GM19099 (cell line): Measurements from ENCODE around the gene FKTN.

ENCODE experiments used
- POLR2A ChIP-seq: IDR thresholded peaks from 3 replicates; pipeline ENCODE4 v1.6.1; 2011; ENCODE audit warnings: low read depth; ENCODE audit not compliant: insufficient read length; ENCODE audit errors: extremely low read depth

Gene FKTN

DNA sequence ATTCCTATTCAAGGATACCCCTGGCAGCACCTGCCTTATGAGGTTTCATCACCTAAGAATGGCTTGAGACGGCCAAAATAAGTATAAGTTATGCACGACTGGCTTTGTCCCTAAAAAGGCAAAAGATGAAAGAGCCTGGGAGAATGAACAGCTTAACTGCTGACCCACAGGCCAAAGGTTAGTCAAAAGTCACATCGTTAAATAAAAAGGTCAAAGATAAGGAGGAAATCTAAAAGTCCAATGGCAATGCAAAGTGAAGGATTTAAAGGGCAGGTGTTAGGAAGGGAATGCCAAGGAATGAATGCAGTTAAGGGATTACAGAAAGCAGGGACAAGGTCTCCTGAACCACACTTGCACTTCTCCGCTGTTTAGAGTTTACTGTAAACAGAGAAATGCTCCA lies 109.9 kb downstream of the FKTN start:
- TF ChIP-seq POLR2A: no peak

GRCh38 chr9:105670315-105670714 lies 112.4 kb downstream of the FKTN start:
- no peak for TF ChIP-seq POLR2A

- TF ChIP-seq POLR2A: no peak
Observed at GRCh38 chr9:105670775-105671174, 112.8 kb downstream of the FKTN start.

DNA sequence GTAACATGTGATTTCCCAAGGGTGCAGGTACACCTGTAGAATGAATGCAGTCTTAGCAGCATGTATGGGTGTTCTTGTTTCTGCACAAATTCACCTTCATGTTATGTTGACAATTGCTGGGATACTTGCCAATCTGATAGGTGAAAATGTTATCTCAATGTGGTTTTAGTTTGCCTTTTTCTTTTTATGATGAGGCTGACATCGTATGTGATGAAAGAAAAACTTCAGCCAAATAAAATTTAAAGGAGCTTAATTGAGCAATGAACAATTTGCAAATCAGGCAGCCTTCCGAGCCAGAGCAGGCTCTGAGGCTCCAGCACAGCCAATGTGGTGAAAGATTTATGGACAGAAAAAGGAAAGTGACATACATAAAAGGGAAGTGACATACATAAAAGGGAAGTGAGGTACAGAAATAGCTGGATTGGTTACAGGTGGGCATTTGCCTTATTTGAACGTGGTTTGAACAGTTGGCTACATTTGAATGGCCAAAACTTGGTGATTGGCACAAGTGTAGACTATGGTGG lies 114.8 kb downstream of the FKTN start:
- TF ChIP-seq POLR2A: no peak

- TF ChIP-seq POLR2A: no peak
Observed at GRCh38 chr9:105673850-105674387, 116.0 kb downstream of the FKTN start.

- TF ChIP-seq POLR2A: no peak
Observed at GRCh38 chr9:105676351-105676923, 118.5 kb downstream of the FKTN start.

- no peak for TF ChIP-seq POLR2A
Observed at GRCh38 chr9:105678163-105678562, 120.2 kb downstream of the FKTN start.

- no peak for TF ChIP-seq POLR2A
Observed at GRCh38 chr9:105678781-105679180, 120.8 kb downstream of the FKTN start.

DNA sequence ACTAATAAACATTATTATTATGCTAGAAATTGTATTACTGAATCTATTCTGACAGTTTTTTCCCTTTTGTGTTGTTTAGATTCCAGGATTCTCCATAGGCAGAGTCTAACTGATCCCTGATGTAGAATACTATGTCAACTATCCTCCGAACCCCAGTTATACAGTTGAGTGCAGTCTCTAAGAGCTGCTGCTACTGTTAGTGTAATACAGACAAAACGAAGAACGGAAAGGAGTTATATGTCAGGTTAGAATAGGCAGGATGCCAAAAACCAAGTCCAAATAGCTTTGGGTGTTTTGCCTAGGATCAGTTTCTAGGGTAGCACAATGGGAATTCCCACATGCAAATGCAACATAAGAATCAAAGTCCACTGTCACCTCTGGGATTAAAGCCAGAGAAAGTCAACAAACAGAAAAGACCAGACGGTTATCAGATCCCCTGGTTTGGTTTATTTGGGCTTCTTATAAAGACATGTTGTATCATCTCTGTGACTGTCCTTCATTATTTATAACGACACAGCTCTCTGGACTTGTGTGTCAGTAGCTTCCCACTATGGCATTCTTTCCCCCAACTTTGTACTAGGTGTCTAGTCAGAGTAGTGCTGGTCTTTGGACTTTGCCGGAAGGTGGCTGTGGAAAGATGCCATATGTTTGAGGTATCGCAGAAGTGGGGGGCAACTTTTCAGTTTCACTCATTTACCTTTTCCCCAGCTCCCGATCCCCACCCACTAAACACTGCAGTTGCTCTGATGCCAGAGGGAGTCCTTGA lies 121.5 kb downstream of the FKTN start:
- no peak for TF ChIP-seq POLR2A

GRCh38 chr9:105681313-105681712 lies 123.4 kb downstream of the FKTN start:
- no peak for TF ChIP-seq POLR2A

DNA sequence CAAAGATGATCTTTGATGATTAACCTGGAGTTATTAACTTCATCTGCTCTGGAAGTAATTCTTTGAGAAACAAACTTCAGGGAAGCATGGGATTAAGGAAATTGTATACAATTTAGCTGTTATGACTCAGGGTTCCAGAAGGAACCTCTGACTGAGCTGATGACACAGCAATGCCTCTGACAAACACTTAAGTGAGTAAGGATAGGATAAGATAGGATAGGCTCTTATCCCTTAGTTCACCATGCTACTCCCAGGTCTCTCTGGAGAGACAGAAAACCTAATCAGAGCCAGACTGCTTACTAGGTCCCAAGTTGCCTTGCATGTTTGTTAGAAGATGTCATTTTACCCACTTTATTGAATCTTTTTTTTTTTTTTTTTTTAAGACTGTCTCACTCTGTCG lies 123.8 kb downstream of the FKTN start:
- TF ChIP-seq POLR2A: no peak

DNA sequence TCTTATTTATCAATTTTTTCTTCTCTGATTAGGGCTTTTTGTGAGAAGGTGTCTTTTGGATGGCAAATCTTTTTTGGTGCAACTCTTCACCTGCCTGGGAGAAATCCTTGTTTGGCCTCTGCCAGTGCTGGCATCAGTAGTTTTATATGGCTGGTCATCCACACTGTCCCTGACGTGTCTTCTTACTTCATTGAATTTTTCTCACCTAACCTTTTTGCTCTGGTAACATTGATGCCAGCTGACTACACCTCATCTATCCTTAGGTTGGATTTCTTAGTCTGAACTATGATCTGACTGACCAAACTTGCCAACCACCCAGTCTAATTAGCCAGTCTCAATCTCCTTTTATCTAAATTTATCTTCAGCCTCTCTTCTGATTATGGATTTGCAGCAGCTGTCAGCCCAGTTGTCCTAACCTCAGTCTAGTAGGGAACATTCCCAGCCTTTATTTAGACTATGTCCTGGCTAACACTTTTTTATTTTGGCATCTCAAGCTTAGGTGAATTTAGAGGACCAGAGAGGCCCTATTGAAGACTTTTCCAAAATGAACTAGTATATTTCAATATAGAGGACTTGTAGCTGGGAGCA lies 125.9 kb downstream of the FKTN start:
- TF ChIP-seq POLR2A: no peak

DNA sequence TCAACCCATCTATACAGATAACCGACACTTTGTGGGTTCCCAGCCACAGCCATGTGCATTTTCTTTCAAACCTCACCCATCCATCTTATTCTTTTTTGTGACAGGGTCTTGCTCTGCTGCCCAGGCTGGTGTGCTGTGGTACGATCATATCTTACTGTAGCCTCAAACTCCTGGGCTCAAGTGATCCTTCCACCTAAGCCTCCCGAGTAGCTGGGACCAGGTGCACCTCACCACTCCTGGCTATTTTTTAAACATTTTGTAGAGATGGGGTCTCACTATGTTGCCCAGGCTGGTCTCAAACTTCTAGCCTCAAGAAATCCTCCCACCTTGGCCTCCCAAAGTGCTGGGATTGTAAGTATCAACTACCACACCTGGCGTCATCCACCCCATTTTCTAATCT lies 129.0 kb downstream of the FKTN start:
- no peak for TF ChIP-seq POLR2A
